Erythroblast (primary cell): ENCODE results near the gene PET100.

ENCODE experiments used
- GATA1 ChIP-seq: IDR thresholded peaks from 2 replicates; pipeline ENCODE4 v1.6.1; 2011; ENCODE audit warnings: low read depth, mild to moderate bottlenecking, control low read depth, low read length, moderate library complexity
- POLR2A ChIP-seq: IDR thresholded peaks from 2 replicates; pipeline ENCODE4 v1.6.1; 2011; ENCODE audit warnings: mild to moderate bottlenecking, low read length

DNA sequence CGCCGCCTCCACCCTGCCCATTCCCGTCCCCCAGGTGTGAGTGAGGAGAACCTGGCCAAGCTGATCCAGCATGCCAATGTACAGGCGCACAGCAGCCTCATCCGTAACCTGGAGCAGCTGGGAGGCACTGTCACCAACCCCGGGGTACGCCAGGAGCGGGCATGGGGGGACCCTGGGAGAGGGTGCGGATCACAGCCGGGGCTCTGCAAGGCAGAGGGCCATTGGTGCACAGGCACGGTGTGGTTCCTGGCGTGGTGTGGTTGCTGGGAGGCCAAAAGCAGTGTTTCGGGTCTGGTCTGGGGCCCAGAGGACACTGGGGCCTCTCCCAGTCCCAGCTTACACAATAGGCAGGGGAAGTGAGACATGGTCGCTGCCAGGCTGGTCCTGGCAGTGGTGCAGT, 15.6 kb downstream of the PET100 start:
- TF ChIP-seq POLR2A, result no peak
- TF ChIP-seq GATA1, result no peak
